Measurements from ENCODE around the gene ACOX2. TPM values are rescaled to one million over a fixed set of nuclear protein-coding genes. Genes with fewer than 3 reads are reported as not detected.

ACOX2 gene
- total and polyA plus RNA-seq, 2 donors (not counting 1 experiment from before 2014, with no cell fraction given) = 19.0 to 20.5 TPM

DNA sequence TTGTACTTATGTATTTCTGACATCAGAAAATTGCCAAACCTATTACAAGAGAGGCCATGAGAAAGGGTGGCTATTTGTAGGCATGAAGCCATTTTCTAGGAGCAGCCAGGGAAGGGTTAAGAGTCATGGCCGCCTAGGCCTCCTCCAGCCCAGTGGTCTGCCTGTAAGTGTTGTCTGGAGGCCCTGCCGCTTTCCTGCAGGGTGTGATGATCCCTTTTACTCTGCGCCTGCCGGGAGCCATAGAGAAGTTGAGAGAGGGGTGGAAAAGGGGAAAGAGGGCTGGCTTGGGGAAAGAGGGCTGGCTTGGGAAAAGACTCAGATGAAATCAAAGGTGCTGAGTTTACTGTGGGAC is 74.2 kb downstream of the ACOX2 start:
- H3K36me3 ChIP-seq (ENCODE audit: control insufficient read depth, insufficient read depth, low read length) = no peaks in the 10 kb centered on the region
- no peak for DNase-seq (ENCODE audit: low read depth in 2 of 2)
- H2AFZ ChIP-seq (ENCODE audit: low read length) = no peak overlapping the region

DNA sequence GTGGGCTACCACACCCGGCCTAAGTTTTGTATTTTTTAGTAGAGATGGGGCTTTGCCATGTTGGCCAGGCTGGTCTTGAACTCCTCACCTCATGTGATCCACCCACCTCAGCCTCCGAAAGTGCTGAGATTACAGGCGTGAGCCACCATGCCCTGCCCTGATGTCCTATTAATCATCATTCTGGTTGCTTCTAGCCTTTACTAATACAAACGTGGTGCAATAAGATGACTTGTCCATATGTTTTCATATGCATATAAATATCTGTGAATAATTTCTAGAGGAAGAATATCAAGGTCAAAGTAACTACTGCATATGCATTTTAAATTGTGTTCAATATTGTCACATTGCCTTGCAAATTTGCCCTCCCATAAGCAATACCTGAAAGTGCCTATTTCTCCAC is 77.8 kb downstream of the ACOX2 start:
- Histone ChIP-seq H3K27ac (ENCODE audit: insufficient read depth, low read length) (no peak overlapping the region), H4K20me1 (ENCODE audit: control insufficient read depth, extremely low read depth, insufficient read depth, low read length) (no peaks in the 10 kb centered on the region), H2AFZ (ENCODE audit: low read length) (no peak overlapping the region), H3K79me2 (ENCODE audit: control insufficient read depth, insufficient read depth, low read length) (no peaks in the 10 kb centered on the region), H3K36me3 (ENCODE audit: control insufficient read depth, insufficient read depth, low read length) (no peaks in the 10 kb centered on the region), H3K4me3 (replicated peaks in 1 of 4; ENCODE audit: control extremely low read depth in 1 of 4, insufficient read depth in 1 of 4, low read depth in 3 of 4, low read length in 4 of 4) (no peak overlapping the region), H3K27me3 (ENCODE audit: control insufficient read depth, insufficient read depth, low read length) (no peaks in the 10 kb centered on the region), H3K4me2 (ENCODE audit: extremely low read depth, insufficient read depth, low read length) (no peak overlapping the region), H3K9me3 (ENCODE audit: control insufficient read depth, insufficient read depth, low read depth, low read length) (no peaks in the 10 kb centered on the region), H3K4me1 (ENCODE audit: control insufficient read depth, extremely low read depth, insufficient read depth, low read length) (peaks cover 5% of the 10 kb centered on the region), H3K9ac (ENCODE audit: insufficient read depth, low read length) (no peak overlapping the region)
- DNase-seq (ENCODE audit: low read depth in 2 of 2) = no peak
- TF ChIP-seq, protein P1, sequence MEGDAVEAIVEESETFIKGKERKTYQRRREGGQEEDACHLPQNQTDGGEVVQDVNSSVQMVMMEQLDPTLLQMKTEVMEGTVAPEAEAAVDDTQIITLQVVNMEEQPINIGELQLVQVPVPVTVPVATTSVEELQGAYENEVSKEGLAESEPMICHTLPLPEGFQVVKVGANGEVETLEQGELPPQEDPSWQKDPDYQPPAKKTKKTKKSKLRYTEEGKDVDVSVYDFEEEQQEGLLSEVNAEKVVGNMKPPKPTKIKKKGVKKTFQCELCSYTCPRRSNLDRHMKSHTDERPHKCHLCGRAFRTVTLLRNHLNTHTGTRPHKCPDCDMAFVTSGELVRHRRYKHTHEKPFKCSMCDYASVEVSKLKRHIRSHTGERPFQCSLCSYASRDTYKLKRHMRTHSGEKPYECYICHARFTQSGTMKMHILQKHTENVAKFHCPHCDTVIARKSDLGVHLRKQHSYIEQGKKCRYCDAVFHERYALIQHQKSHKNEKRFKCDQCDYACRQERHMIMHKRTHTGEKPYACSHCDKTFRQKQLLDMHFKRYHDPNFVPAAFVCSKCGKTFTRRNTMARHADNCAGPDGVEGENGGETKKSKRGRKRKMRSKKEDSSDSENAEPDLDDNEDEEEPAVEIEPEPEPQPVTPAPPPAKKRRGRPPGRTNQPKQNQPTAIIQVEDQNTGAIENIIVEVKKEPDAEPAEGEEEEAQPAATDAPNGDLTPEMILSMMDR (conservative IDR thresholded peaks at IDR 0.05 in 1 of 2, IDR thresholded peaks at IDR 0.05 in 1 of 2; ENCODE audit: low read depth in 1 of 2, low read length in 2 of 2) = no peak
- no peak for TF ChIP-seq EZH2 (IDR thresholded peaks at IDR 0.05; ENCODE audit: low read length, missing control alignments)

More for the DNA sequence above, 74.2 kb downstream of the ACOX2 start:
- Histone ChIP-seq H3K4me1 (ENCODE audit: control insufficient read depth, extremely low read depth, insufficient read depth, low read length) (peaks cover 5% of the 10 kb centered on the region), H4K20me1 (ENCODE audit: control insufficient read depth, extremely low read depth, insufficient read depth, low read length) (no peaks in the 10 kb centered on the region), H3K27ac (ENCODE audit: insufficient read depth, low read length) (no peak overlapping the region), H3K9me3 (ENCODE audit: control insufficient read depth, insufficient read depth, low read depth, low read length) (no peaks in the 10 kb centered on the region), H3K27me3 (ENCODE audit: control insufficient read depth, insufficient read depth, low read length) (no peaks in the 10 kb centered on the region), H3K4me3 (replicated peaks in 1 of 4; ENCODE audit: control extremely low read depth in 1 of 4, insufficient read depth in 1 of 4, low read depth in 3 of 4, low read length in 4 of 4) (no peak overlapping the region), H3K79me2 (ENCODE audit: control insufficient read depth, insufficient read depth, low read length) (no peaks in the 10 kb centered on the region), H3K9ac (ENCODE audit: insufficient read depth, low read length) (no peak overlapping the region), H3K4me2 (ENCODE audit: extremely low read depth, insufficient read depth, low read length) (no peak overlapping the region)
- TF ChIP-seq, protein P1 (conservative IDR thresholded peaks at IDR 0.05 in 1 of 2, IDR thresholded peaks at IDR 0.05 in 1 of 2; ENCODE audit: low read depth in 1 of 2, low read length in 2 of 2) = no peak
- no peak for TF ChIP-seq EZH2 (IDR thresholded peaks at IDR 0.05; ENCODE audit: low read length, missing control alignments)

Other genes starting within 250 kb of the ACOX2 start
- gene RPP14, start 230.9 kb downstream of the ACOX2 start, total RNA-seq = 10.6 and 11.0 TPM in 2 replicates
- 16.9 and 17.1 TPM in 2 replicates for gene RPP14, start 230.9 kb downstream of the ACOX2 start, polyA plus RNA-seq
- gene HTD2, start 230.7 kb downstream of the ACOX2 start, total RNA-seq = 8.9 and 9.5 TPM in 2 replicates
- 8.6 and 10.3 TPM in 2 replicates for gene HTD2, start 230.7 kb downstream of the ACOX2 start, polyA plus RNA-seq
- 56.8 and 65.2 TPM in 2 replicates for gene PXK, start 204.3 kb downstream of the ACOX2 start, total RNA-seq
- gene PXK, start 204.3 kb downstream of the ACOX2 start, polyA plus RNA-seq = 49.6 and 54.6 TPM in 2 replicates
- 69.3 and 69.9 TPM in 2 replicates for gene PDHB, start 103.4 kb downstream of the ACOX2 start, total RNA-seq
- gene PDHB, start 103.4 kb downstream of the ACOX2 start, polyA plus RNA-seq = 135 and 201 TPM in 2 replicates
- 9.5 and 10.2 TPM in 2 replicates for gene KCTD6, start 45.1 kb downstream of the ACOX2 start, total RNA-seq
- gene KCTD6, start 45.1 kb downstream of the ACOX2 start, polyA plus RNA-seq = 13.6 and 14.8 TPM in 2 replicates
- gene FAM107A, start 40.2 kb upstream of the ACOX2 start, total RNA-seq = under 0.01 TPM in 2 replicates
- 0.02 and 0.16 TPM in 2 replicates for gene FAM107A, start 40.2 kb upstream of the ACOX2 start, polyA plus RNA-seq
- gene FAM3D, start 129.6 kb upstream of the ACOX2 start, total RNA-seq = not detected in 2 replicates
- not detected in 2 replicates for gene FAM3D, start 129.6 kb upstream of the ACOX2 start, polyA plus RNA-seq